Stimulated activated naive CD8-positive, alpha-beta T cell treated with anti-CD3 and anti-CD28 coated beads, Interleukin-15, amount 100 ng/mL, for 72 hours (primary cell): ENCODE results near the gene NUDT14.

ENCODE experiments used
- ATAC-seq: fragments of 150-1000 bp; cut with Tn5 transposase; 2 replicates; pipeline ENCODE4 v1.10.0; 2021; ENCODE audit warnings: mild to moderate bottlenecking, moderate library complexity
- DNase-seq, 2 donors: peaks; one replicate each; pipeline ENCODE4 v3.0.0; 2021 to 2022
- H3K27ac Mint-ChIP-seq, 2 donors: one replicate each; pipeline ENCODE4 v1.8.0; 2022; ENCODE audit warnings: mild to moderate bottlenecking in 2 of 2, mixed read lengths in 2 of 2, moderate library complexity in 2 of 2
- H3K27me3 Mint-ChIP-seq: one replicate; pipeline ENCODE4 v1.8.0; 2022; ENCODE audit warnings: mixed read lengths
- H3K4me1 Mint-ChIP-seq: one replicate; pipeline ENCODE4 v1.8.0; 2022; ENCODE audit warnings: mild to moderate bottlenecking, mixed read lengths
- H3K4me3 Mint-ChIP-seq, 2 donors: one replicate each; pipeline ENCODE4 v1.8.0; 2022; ENCODE audit warnings: mild to moderate bottlenecking in 2 of 2, mixed read lengths in 2 of 2, moderate library complexity in 1 of 2
- H3K9me3 Mint-ChIP-seq, 2 donors: one replicate each; pipeline ENCODE4 v1.8.0; 2022; ENCODE audit warnings: mixed read lengths in 2 of 2

Gene NUDT14

DNA sequence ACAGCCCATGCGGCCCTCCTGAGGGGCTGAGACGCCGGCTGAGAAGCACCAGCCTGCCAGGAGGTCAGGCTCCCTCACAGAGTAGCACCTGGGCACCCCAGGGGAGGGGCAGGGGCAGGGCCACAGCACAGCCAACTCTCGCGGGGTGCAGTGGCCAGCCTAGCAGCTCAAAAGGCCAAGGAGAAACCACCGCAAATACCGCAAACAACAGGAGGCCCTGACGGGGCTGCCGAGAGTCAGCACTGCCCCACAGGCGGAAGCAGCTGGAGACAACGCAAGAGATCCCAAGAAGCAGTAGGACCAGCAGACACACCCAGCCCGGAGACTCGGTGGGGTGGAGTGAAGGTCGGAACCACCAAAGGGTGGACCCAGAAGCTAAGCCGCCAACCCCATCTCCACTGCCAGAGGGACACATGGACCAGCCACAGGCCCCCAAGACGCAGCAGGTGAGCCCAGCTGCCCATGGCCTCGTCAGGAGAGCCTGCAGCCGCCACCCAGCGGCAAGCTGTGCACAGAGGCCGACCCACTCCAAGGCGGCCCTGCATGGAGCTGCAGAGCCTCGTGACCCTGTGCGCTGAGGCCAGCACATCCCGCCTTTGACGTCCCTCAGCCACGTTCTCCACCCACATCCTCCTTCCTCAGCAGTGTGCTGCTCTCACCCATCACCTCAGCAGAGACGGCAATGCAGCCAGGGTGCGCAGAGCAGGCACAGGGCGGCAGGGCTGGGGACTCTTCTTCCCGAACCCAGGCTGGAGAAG is 35.6 kb upstream of the NUDT14 start:
- Mint-ChIP-seq H3K9me3 (no peaks in the 10 kb centered on the region), H3K4me1 (no peaks in the 10 kb centered on the region), H3K27ac (peak overlapping the region in 1 of 2 donors; percentile 54), H3K27me3 (no peaks in the 10 kb centered on the region), H3K4me3 (no peak overlapping the region)
- no peak for ATAC-seq
- DNase-seq, result no peak

DNA sequence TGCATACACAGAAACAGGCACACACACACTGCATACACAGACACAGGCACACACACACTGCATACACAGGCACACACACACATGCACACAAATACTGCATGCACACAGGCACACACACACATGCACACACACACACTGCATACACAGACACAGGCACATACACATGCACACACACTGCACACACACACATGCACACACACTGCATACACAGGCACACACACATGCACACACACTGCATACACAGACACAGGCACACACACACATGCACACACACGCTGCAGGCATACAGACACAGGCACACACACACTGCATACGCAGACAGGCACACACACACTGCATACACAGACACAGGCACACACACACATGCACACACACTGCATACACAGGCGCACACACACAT is 34.5 kb upstream of the NUDT14 start:
- no peak for ATAC-seq
- H3K27ac Mint-ChIP-seq, result no peak overlapping the region

DNA sequence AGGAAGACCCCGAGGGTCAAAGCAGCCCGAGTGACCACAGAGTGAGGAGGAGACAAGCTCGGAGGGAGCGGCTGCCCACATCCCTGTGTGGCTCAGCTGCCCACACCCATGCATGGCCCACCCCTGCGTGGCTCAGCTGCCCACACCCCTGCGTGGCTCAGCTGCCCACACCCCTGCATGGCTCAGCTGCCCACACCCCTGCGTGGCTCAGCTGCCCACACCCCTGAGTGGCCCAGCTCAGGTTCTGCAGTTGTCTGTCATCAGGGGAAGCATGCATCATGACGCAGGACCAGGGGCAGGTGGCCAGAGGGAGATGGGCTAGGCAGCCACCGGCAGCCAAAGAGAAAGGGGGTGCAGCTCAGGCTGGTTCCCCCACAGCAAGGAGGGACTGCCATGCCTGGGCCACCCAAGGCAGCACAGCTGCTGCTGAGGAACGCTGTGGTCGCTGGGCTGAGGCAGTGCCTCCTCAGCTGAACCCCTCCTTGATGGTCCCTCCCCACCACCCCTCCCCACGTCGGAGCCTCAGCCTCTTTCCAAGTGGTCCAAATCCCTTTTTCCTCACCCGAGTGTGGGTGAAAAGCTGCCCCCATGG is 33.3 kb upstream of the NUDT14 start:
- Mint-ChIP-seq H3K9me3 (no peaks in the 10 kb centered on the region), H3K27ac (no peak overlapping the region), H3K27me3 (no peaks in the 10 kb centered on the region), H3K4me3 (no peak overlapping the region), H3K4me1 (no peaks in the 10 kb centered on the region)
- no peak for ATAC-seq
- no peak for DNase-seq

More for the DNA sequence above, 34.5 kb upstream of the NUDT14 start:
- H3K4me3 Mint-ChIP-seq, result no peak overlapping the region
- no peaks in the 10 kb centered on the region for H3K9me3 Mint-ChIP-seq
- H3K4me1 Mint-ChIP-seq, result no peaks in the 10 kb centered on the region
- no peaks in the 10 kb centered on the region for H3K27me3 Mint-ChIP-seq
- DNase-seq, result no peak

GRCh38 chr14:105213361-105213760 is 32.2 kb upstream of the NUDT14 start:
- DNase-seq (no peak), ATAC-seq (no peak)
- no peak overlapping the region for H3K27ac Mint-ChIP-seq
- H3K4me3 Mint-ChIP-seq, result no peak overlapping the region
- no peaks in the 10 kb centered on the region for H3K27me3 Mint-ChIP-seq
- H3K4me1 Mint-ChIP-seq, result no peaks in the 10 kb centered on the region
- H3K9me3 Mint-ChIP-seq, result no peaks in the 10 kb centered on the region

GRCh38 chr14:105212541-105213300 is 31.6 kb upstream of the NUDT14 start:
- Mint-ChIP-seq H3K4me3 (no peak overlapping the region), H3K4me1 (no peaks in the 10 kb centered on the region), H3K9me3 (no peaks in the 10 kb centered on the region), H3K27ac (no peak overlapping the region), H3K27me3 (no peaks in the 10 kb centered on the region)
- no peak for DNase-seq
- ATAC-seq, result no peak

GRCh38 chr14:105211758-105212089 is 30.6 kb upstream of the NUDT14 start:
- no peaks in the 10 kb centered on the region for H3K4me1 Mint-ChIP-seq
- no peak overlapping the region for H3K4me3 Mint-ChIP-seq
- H3K27ac Mint-ChIP-seq, result no peak overlapping the region
- DNase-seq, result no peak
- no peaks in the 10 kb centered on the region for H3K27me3 Mint-ChIP-seq
- H3K9me3 Mint-ChIP-seq, result no peaks in the 10 kb centered on the region
- ATAC-seq, result no peak

GRCh38 chr14:105211086-105211757 is 30.1 kb upstream of the NUDT14 start:
- ATAC-seq (no peak), DNase-seq (no peak)
- Mint-ChIP-seq H3K9me3 (no peaks in the 10 kb centered on the region), H3K4me1 (no peaks in the 10 kb centered on the region), H3K27me3 (no peaks in the 10 kb centered on the region), H3K4me3 (no peak overlapping the region), H3K27ac (no peak overlapping the region)

GRCh38 chr14:105210266-105211025 is 29.3 kb upstream of the NUDT14 start:
- DNase-seq (no peak), ATAC-seq (no peak)
- Mint-ChIP-seq H3K27ac (peak overlapping the region in 1 of 2 donors; percentile 67), H3K9me3 (no peaks in the 10 kb centered on the region), H3K27me3 (no peaks in the 10 kb centered on the region), H3K4me1 (no peaks in the 10 kb centered on the region), H3K4me3 (no peak overlapping the region)

GRCh38 chr14:105209646-105210045 is 28.5 kb upstream of the NUDT14 start:
- Mint-ChIP-seq H3K4me1 (peaks cover 8% of the 10 kb centered on the region), H3K27ac (no peak overlapping the region), H3K27me3 (no peaks in the 10 kb centered on the region), H3K9me3 (no peaks in the 10 kb centered on the region), H3K4me3 (no peak overlapping the region)
- DNase-seq (no peak), ATAC-seq (no peak)

- peaks cover 3% of the 10 kb centered on the region for H3K27me3 Mint-ChIP-seq
- ATAC-seq, result no peak
Observed at GRCh38 chr14:105209091-105209490, 28.0 kb upstream of the NUDT14 start.

GRCh38 chr14:105208738-105209075 is 27.6 kb upstream of the NUDT14 start:
- DNase-seq (no peak), ATAC-seq (no peak)
- Mint-ChIP-seq H3K27me3 (peaks cover 7% of the 10 kb centered on the region), H3K27ac (no peak overlapping the region), H3K4me1 (peaks cover 16% of the 10 kb centered on the region), H3K4me3 (no peak overlapping the region), H3K9me3 (no peaks in the 10 kb centered on the region)

More at GRCh38 chr14:105209091-105209490, 28.0 kb upstream of the NUDT14 start:
- H3K9me3 Mint-ChIP-seq, result no peaks in the 10 kb centered on the region
- peaks cover 13% of the 10 kb centered on the region for H3K4me1 Mint-ChIP-seq
- no peak overlapping the region for H3K4me3 Mint-ChIP-seq
- no peak for DNase-seq
- H3K27ac Mint-ChIP-seq, result no peak overlapping the region

DNA sequence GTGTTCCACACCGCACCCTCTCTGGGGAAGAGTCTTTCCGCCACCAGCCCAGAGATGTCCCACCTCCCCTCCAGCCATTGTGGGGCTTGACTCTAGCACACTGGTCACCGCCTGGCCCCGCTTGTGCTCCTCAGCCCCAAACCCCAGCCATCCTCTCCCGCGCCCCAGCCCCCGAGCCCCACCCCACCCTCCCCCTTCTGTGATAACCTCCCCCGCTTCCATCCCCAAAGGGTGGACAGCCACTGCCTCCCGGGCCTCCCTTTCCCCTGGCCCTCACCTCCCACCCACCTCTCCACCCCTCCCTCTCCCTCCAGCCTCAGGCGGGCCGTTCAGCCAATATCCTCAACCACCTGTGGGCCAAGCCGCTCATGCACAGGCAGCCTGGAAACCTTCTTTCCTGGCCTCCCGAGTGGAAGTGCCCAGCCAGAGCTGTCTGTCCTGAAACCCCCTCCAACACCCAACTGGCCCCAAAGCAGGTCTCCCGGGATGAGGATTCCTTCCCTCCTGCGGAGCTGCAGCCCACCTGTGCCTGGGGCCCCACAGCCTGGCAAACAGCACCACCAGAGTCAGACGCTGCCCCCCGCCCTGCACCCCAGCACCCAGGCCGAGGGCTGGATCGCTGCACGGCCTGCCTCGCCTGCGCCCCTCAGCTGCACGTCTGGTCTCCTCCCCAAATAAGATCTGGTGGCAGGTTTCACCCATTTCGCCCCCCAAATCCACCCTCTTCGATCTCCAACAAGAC is 27.1 kb upstream of the NUDT14 start:
- Mint-ChIP-seq H3K9me3 (no peaks in the 10 kb centered on the region), H3K27me3 (peaks cover 7% of the 10 kb centered on the region), H3K4me1 (peaks cover 18% of the 10 kb centered on the region), H3K4me3 (no peak overlapping the region), H3K27ac (no peak overlapping the region)
- DNase-seq (no peak), ATAC-seq (no peak)

- no peak for DNase-seq
- Mint-ChIP-seq H3K4me3 (no peak overlapping the region), H3K27me3 (peaks cover 7% of the 10 kb centered on the region), H3K9me3 (no peaks in the 10 kb centered on the region), H3K27ac (no peak overlapping the region), H3K4me1 (peaks cover 25% of the 10 kb centered on the region)
- no peak for ATAC-seq
Observed at GRCh38 chr14:105207460-105207901, 26.4 kb upstream of the NUDT14 start.

- DNase-seq (no peak), ATAC-seq (no peak)
- peaks cover 13% of the 10 kb centered on the region for H3K27me3 Mint-ChIP-seq
- H3K4me1 Mint-ChIP-seq, result peaks cover 31% of the 10 kb centered on the region
- no peak overlapping the region for H3K4me3 Mint-ChIP-seq
- H3K27ac Mint-ChIP-seq, result no peak overlapping the region
- no peaks in the 10 kb centered on the region for H3K9me3 Mint-ChIP-seq
Observed at GRCh38 chr14:105206873-105207272, 25.8 kb upstream of the NUDT14 start.
